ENCODE measurements around the gene EEF1AKMT1.
"Not testable (repeated sequence)": the region's sequence is repeated elsewhere in the genome, so short reads cannot be mapped to it uniquely, and the experiment has no call there.

Gene EEF1AKMT1

DNA sequence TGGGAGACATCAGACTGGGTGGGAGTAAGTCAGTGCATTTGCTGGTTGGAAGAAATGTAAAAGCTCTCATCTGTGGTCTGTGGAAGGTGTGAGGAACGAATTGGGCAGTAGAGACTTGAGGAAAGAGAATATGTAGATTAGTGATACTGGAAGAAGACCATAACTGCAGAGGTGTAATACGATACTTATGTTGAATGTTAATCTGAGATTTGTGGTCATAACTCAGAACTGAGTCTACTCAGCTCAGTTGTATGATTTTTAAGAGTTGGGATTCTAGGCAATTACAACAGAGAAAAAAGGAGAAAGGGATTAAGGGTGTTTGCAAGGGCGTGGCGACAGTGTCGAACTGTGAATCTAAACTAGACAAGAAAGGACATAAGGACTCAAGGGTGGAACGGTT is 73.5 kb downstream of the EEF1AKMT1 start:
- no peak for DNase-seq (ENCODE audit: low read depth in 1 of 2, low spot score in 1 of 2)

DNA sequence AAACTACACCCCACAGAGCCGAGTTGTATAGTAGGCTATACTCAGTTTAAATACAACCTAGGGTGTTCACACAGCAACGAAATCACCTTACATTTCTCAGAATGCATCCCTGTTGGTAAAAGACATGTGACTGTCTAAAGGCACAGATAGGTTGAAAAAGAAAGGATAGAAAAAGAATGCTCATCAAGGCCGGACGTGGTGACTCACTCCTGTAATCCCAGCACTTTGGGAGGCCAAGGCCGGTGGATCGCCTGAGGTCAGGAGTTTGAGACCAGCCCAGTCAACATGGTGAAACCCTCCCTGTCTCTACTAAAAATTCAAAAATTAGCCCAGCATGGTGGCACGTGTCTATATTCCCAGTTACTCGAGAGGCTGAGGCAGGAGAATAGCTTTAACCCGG is 74.0 kb downstream of the EEF1AKMT1 start:
- DNase-seq (ENCODE audit: low read depth in 1 of 2, low spot score in 1 of 2): no peak

- no peak for DNase-seq (ENCODE audit: low read depth in 1 of 2, low spot score in 1 of 2)
Measured at GRCh38 chr13:20696073-20696472, 77.7 kb downstream of the EEF1AKMT1 start.

DNA sequence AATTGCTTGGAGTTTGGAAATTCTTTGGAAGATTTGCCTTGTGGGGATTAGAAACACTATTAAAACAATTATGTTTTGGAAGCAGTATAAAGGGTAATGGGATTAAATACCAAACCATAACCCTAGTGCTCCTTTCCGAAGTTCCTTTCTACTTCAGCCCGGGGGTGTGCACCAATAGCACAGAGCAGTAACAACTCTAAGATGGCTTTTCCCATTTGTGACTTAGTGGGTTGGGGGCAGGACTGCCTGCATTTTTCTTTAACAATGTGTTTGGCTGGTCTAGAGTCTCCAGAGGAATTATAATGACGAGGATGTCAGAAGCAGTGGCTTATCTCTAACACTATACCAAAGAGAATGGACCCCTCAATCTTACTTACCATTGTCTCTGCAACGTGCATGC is 82.1 kb downstream of the EEF1AKMT1 start:
- no peak for DNase-seq (ENCODE audit: low read depth in 1 of 2, low spot score in 1 of 2)

GRCh38 chr13:20689291-20689690 is 84.5 kb downstream of the EEF1AKMT1 start:
- DNase-seq (ENCODE audit: low read depth in 1 of 2, low spot score in 1 of 2): no peak

DNA sequence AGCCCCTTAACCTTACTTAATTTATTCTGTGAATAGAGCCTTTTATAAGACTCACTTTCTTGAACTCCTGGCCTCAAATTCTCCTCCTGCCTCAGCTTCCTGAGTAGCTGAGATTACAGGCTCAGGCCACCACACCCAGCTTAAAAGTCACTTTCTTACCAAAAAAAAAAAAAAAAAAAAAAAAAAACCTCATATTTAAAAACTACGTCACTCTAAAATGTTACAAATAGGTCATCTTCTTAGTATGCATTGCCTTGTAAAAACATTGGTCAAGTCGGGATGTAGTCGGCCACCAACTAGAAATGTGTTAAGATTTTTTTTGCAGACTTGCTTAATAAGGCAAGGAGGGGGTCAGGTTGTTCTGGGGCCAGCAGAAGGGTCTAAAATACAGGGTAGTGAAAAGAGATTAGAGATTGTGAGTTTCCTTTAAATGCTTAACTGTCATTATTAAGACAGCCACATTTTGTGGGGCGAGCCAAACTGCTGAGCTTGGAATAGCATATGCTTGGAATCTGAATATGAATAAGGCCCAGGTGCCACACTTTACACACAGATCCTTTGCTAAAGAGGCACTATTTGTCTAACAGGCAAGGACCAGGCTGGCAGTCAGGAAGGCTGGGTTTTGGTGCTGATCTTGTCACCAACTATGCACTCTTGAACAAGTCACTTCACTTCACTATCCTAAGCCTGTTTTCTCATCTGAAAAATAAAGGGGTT is 86.7 kb downstream of the EEF1AKMT1 start:
- DNase-seq (ENCODE audit: low read depth in 1 of 2, low spot score in 1 of 2): no peak

GRCh38 chr13:20686167-20686566 is 87.6 kb downstream of the EEF1AKMT1 start:
- DNase-seq (ENCODE audit: low read depth in 1 of 2, low spot score in 1 of 2): no peak

- no peak for DNase-seq (ENCODE audit: low read depth in 1 of 2, low spot score in 1 of 2)
Measured at GRCh38 chr13:20685092-20685491, 88.7 kb downstream of the EEF1AKMT1 start.

DNA sequence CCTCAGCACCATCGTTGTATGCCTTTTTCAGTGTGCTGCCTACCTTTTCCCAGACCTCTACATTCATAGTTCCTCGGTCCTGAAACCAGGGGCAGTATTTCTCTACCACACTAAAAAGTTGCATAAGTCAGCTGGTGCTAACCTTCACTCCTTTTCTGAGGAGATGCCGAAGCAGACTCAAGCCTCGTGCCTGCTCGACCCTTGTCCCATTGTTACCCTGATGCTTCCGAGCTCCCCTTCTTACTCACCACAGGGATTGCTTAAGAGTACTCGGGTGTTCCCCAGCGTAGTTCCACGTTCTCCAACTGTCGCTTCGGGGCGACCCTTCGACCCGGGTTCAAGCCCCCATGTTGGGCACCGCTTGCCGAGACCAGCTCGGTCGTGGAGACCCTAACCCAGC is 89.2 kb downstream of the EEF1AKMT1 start:
- no peak for DNase-seq (ENCODE audit: low read depth in 1 of 2, low spot score in 1 of 2)

DNA sequence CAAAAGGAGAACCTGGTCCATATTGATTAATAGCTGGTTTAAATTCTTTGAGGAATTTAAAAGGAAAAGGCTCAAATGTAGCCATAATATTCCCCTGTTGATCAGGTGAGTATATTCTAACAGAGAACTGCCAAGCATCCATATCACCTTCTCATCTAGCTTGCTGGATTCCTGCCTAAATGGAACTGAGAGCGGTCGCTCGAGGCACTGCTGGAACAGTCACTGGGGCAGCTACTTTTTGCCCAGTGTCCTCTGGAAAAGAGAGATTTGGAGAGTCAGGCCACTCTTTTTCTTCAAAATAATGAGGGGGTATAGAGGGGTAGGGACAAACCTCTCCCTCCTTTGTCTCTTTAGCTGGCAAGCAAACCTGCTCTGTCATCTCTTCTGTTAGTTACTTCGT is 89.7 kb downstream of the EEF1AKMT1 start:
- DNase-seq (ENCODE audit: low read depth in 1 of 2, low spot score in 1 of 2): no peak

DNA sequence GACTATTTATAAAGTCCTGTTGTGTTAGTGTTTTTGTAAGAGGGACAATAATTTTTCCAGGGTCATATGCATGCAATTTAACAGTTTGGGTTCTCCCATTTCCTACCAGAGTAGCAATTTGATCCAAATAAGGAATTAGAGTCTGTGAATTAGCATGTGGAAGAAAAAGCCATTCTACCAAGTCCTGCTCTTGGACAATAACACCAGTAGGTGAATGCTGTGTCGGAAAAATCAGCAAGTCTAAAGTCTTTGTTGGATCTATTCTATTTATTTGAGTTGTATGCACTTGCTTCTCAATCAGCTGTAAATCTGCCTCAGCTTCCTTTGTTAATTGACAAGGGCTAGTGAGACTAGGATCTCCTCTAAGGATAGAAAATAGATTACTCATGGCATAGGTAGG is 91.7 kb downstream of the EEF1AKMT1 start:
- DNase-seq (ENCODE audit: low read depth in 1 of 2, low spot score in 1 of 2): no peak

- DNase-seq (ENCODE audit: low read depth in 1 of 2, low spot score in 1 of 2): not testable (repeated sequence)
Measured at GRCh38 chr13:20681481-20681880, 92.3 kb downstream of the EEF1AKMT1 start.

DNA sequence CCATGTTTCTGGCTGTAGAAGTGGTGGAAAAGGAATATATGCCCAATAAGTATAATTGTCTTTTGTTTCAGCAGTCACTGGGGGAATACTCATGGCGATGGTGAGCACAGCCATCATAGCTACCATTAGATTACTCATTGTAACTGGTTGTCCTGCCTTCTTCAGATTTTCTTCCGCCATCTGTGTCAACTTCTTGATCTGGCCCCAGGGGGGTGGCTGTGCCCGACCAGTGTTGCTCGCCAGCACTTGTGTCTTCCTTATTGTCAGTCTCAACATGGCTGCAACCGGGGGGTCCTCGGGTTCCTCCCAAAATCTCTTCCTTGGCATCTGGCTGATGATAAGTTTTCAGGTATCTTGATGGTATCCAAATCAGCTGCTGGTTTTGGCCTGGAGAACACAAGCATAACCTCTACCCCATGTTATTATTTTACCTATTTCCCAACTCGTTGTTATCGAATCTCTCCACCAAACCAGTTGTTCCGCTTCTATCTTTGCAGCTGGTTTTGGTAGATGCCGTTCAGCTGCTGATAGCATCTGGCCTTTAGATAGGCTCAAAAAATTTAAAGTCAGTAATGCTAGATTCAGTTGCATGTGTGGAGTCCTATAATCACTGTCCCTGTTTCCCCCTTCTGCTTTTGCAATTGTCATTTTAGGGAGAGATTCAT is 93.2 kb downstream of the EEF1AKMT1 start:
- no peak for DNase-seq (ENCODE audit: low read depth in 1 of 2, low spot score in 1 of 2)

GRCh38 chr13:20679879-20680278 is 93.9 kb downstream of the EEF1AKMT1 start:
- DNase-seq (ENCODE audit: low read depth in 1 of 2, low spot score in 1 of 2): no peak

All from stimulated activated CD4-positive, alpha-beta T cell treated with anti-CD3 and anti-CD28 coated beads, Interleukin-15, amount 100 ng/mL, for 1 hour (primary cell).